ENCODE data around the gene GABRG1. TPM values are rescaled to one million over a fixed set of nuclear protein-coding genes. Genes with fewer than 3 reads are reported as not detected.

The GABRG1 gene
- total RNA-seq, 1 donor from 2014 or later: not detected

- no peaks in the 10 kb centered on the region for H3K9me3 Mint-ChIP-seq
- Histone ChIP-seq H2AFZ (replicated peaks) (no peak overlapping the region), H3F3A (ENCODE audit: low read depth) (no peaks in the 10 kb centered on the region), H3K9ac (no peak overlapping the region), H3K4me2 (no peak overlapping the region), H3K27me3 (no peaks in the 10 kb centered on the region), H3K27ac (no peak overlapping the region), H3K4me3 (no peak overlapping the region), H3K36me3 (no peaks in the 10 kb centered on the region), H4K20me1 (ENCODE audit: low read depth) (no peaks in the 10 kb centered on the region), H3K9me3 (ENCODE audit: low read depth) (no peaks in the 10 kb centered on the region), H3K4me1 (no peaks in the 10 kb centered on the region), H3K79me2 (ENCODE audit: low read depth) (no peaks in the 10 kb centered on the region)
- DNase-seq (ENCODE audit: low spot score): no peak
- no peaks in the 10 kb centered on the region for H3K4me1 Mint-ChIP-seq
- no peak for TF ChIP-seq CTCF (IDR thresholded peaks at IDR 0.05)
- no peak for TF ChIP-seq EZH2phosphoT487 (IDR thresholded peaks at IDR 0.05)
- no peak for TF ChIP-seq EZH2 (IDR thresholded peaks at IDR 0.05)
- no peaks in the 10 kb centered on the region for H3K36me3 Mint-ChIP-seq
- H3K4me3 Mint-ChIP-seq: no peak overlapping the region
- peaks cover 3% of the 10 kb centered on the region for H3K27me3 Mint-ChIP-seq (ENCODE audit: insufficient read depth, low read depth)
- H3K27ac Mint-ChIP-seq: no peak overlapping the region
These were observed 50.1 kb downstream of the GABRG1 start for GRCh38 chr4:46073778-46074177.

- H3K27ac ChIP-seq: no peak overlapping the region
- no peaks in the 10 kb centered on the region for H3K27me3 ChIP-seq
- no peak for DNase-seq (ENCODE audit: low spot score)
- H3K9me3 ChIP-seq (ENCODE audit: low read depth): no peaks in the 10 kb centered on the region
- no peak overlapping the region for H3K9ac ChIP-seq
- no peaks in the 10 kb centered on the region for H3K9me3 Mint-ChIP-seq
- H3K4me1 Mint-ChIP-seq: no peaks in the 10 kb centered on the region
- H3K4me2 ChIP-seq: no peak overlapping the region
- H3K4me3 ChIP-seq: no peak overlapping the region
- no peak overlapping the region for H2AFZ ChIP-seq (replicated peaks)
- TF ChIP-seq CTCF (IDR thresholded peaks at IDR 0.05): no peak
- H4K20me1 ChIP-seq (ENCODE audit: low read depth): no peaks in the 10 kb centered on the region
- H3K4me3 Mint-ChIP-seq: no peak overlapping the region
- H3K27ac Mint-ChIP-seq: no peak overlapping the region
- H3K79me2 ChIP-seq (ENCODE audit: low read depth): no peaks in the 10 kb centered on the region
- H3K36me3 ChIP-seq: no peaks in the 10 kb centered on the region
- H3K4me1 ChIP-seq: no peaks in the 10 kb centered on the region
- no peaks in the 10 kb centered on the region for H3F3A ChIP-seq (ENCODE audit: low read depth)
- no peaks in the 10 kb centered on the region for H3K36me3 Mint-ChIP-seq
- no peaks in the 10 kb centered on the region for H3K27me3 Mint-ChIP-seq (ENCODE audit: insufficient read depth, low read depth)
These were observed 72.5 kb downstream of the GABRG1 start for GRCh38 chr4:46051392-46051791.

GRCh38 chr4:46032056-46032455 lies 91.8 kb downstream of the GABRG1 start:
- no peak overlapping the region for H3K27ac Mint-ChIP-seq
- H3K27ac ChIP-seq: no peak overlapping the region
- no peaks in the 10 kb centered on the region for H3K36me3 ChIP-seq
- no peaks in the 10 kb centered on the region for H3K9me3 ChIP-seq (ENCODE audit: low read depth)
- H3K9me3 Mint-ChIP-seq: no peaks in the 10 kb centered on the region
- no peaks in the 10 kb centered on the region for H3K27me3 ChIP-seq
- TF ChIP-seq CTCF (IDR thresholded peaks at IDR 0.05): no peak
- TF ChIP-seq EZH2 (IDR thresholded peaks at IDR 0.05): no peak
- no peaks in the 10 kb centered on the region for H3F3A ChIP-seq (ENCODE audit: low read depth)
- H3K4me1 ChIP-seq: no peaks in the 10 kb centered on the region
- no peaks in the 10 kb centered on the region for H4K20me1 ChIP-seq (ENCODE audit: low read depth)
- no peak overlapping the region for H3K4me2 ChIP-seq
- H3K4me3 Mint-ChIP-seq: no peak overlapping the region
- H3K79me2 ChIP-seq (ENCODE audit: low read depth): no peaks in the 10 kb centered on the region
- H3K36me3 Mint-ChIP-seq: no peaks in the 10 kb centered on the region
- H3K27me3 Mint-ChIP-seq (ENCODE audit: insufficient read depth, low read depth): no peaks in the 10 kb centered on the region
- H3K4me1 Mint-ChIP-seq: no peaks in the 10 kb centered on the region
- no peak overlapping the region for H2AFZ ChIP-seq (replicated peaks)
- no peak overlapping the region for H3K4me3 ChIP-seq
- no peak for DNase-seq (ENCODE audit: low spot score)
- H3K9ac ChIP-seq: no peak overlapping the region

GRCh38 chr4:46016306-46016705 lies 107.5 kb downstream of the GABRG1 start:
- H3K4me1 Mint-ChIP-seq: no peaks in the 10 kb centered on the region
- H3K27ac Mint-ChIP-seq: no peak overlapping the region
- Histone ChIP-seq H4K20me1 (ENCODE audit: low read depth) (no peaks in the 10 kb centered on the region), H3K4me1 (no peaks in the 10 kb centered on the region), H3K4me2 (no peak overlapping the region), H3K9ac (no peak overlapping the region), H2AFZ (replicated peaks) (no peak overlapping the region), H3K27me3 (no peaks in the 10 kb centered on the region), H3K79me2 (ENCODE audit: low read depth) (no peaks in the 10 kb centered on the region), H3K9me3 (ENCODE audit: low read depth) (no peaks in the 10 kb centered on the region), H3K4me3 (no peak overlapping the region), H3F3A (ENCODE audit: low read depth) (no peaks in the 10 kb centered on the region), H3K36me3 (no peaks in the 10 kb centered on the region), H3K27ac (no peak overlapping the region)
- peak; percentile 7 for DNase-seq (ENCODE audit: low spot score)
- H3K36me3 Mint-ChIP-seq: no peaks in the 10 kb centered on the region
- H3K9me3 Mint-ChIP-seq: no peaks in the 10 kb centered on the region
- H3K4me3 Mint-ChIP-seq: no peak overlapping the region
- no peaks in the 10 kb centered on the region for H3K27me3 Mint-ChIP-seq (ENCODE audit: insufficient read depth, low read depth)
- TF ChIP-seq EZH2 (IDR thresholded peaks at IDR 0.05) (no peak), EZH2phosphoT487 (IDR thresholded peaks at IDR 0.05) (no peak), CTCF (IDR thresholded peaks at IDR 0.05) (no peak)

Measured in neural progenitor cell (in vitro differentiated cells).